Esophagus muscularis mucosa (tissue), 4 donors: ENCODE results near the gene CTSO. TPM values are rescaled to one million over a fixed set of nuclear protein-coding genes. Genes with fewer than 3 reads are reported as not detected.
"Not testable (repeated sequence)": the region's sequence is repeated elsewhere in the genome, so short reads cannot be mapped to it uniquely, and the experiment has no call there.

Experiments used
- DNase-seq: peaks from one replicate; pipeline ENCODE4 v3.0.0-alpha.2; 2017; ENCODE audit errors: extremely low spot score
- H3K27ac ChIP-seq, 4 donors: fragments of 200-600 bp; sonication (generic); replicated peaks in 1 of 4; 1 replicate in 3 of 4; 2 replicates in 1 of 4; pipeline ENCODE4 v1.5.1; 2016 to 2019; ENCODE audit warnings: mild to moderate bottlenecking in 1 of 4
- H3K27me3 ChIP-seq, 4 donors: fragments of 200-600 bp; sonication (generic); one replicate each; pipeline versions ENCODE4 v1.5.1 to v1.6.0; 2016 to 2019
- H3K36me3 ChIP-seq, 4 donors: fragments of 200-600 bp; sonication (generic); one replicate each; pipeline ENCODE4 v1.5.1; 2016 to 2019
- H3K4me1 ChIP-seq, 4 donors: fragments of 200-600 bp; sonication (generic); one replicate each; pipeline ENCODE4 v1.5.1; 2016 to 2019
- H3K4me3 ChIP-seq, 4 donors: fragments of 200-600 bp; sonication (generic); 1 replicate in 2 of 4; 2 replicates in 2 of 4; pipeline ENCODE4 v1.5.1; 2016 to 2019; ENCODE audit warnings: mild to moderate bottlenecking in 4 of 4, moderate library complexity in 1 of 4
- H3K9me3 ChIP-seq, 4 donors: fragments of 200-600 bp; sonication (generic); 1 replicate in 3 of 4; 2 replicates in 1 of 4; pipeline ENCODE4 v1.5.1; 2016 to 2019
- EP300 ChIP-seq: sonication (generic); formaldehyde crosslinking; IDR thresholded peaks from one replicate; pipeline ENCODE4 v1.6.1; 2017; ENCODE audit warnings: antibody characterized with exemption
- POLR2A ChIP-seq: fragments of 450-650 bp; IDR thresholded peaks from one replicate; pipeline ENCODE4 v1.6.1; 2017; ENCODE audit warnings: antibody characterized with exemption, moderate library complexity, mild to moderate bottlenecking, low read depth
- POLR2AphosphoS5 ChIP-seq, 2 donors: sonication (generic); formaldehyde crosslinking; IDR thresholded peaks; one replicate each; pipeline ENCODE4 v1.6.1; 2017; ENCODE audit warnings: antibody characterized with exemption in 2 of 2
- WGBS: methylation state at CpG from one replicate; pipeline ENCODE4 v1.1.5; 2018; 5-methylcytosine and 5-hydroxymethylcytosine counted together
- intact Hi-C: fragments of 100-400 bp; cut with DNase I; formaldehyde crosslinking; loops from one replicate; pipeline ENCODE4 v1.15.1; 2023
- total RNA-seq, 4 donors: library from RNA; depleted of rRNA; stranded (reverse); fragments of >200 nt; gene quantifications; one replicate each; pipeline versions ENCODE4 v1.1.0 to v1.2.1, GENCODE V29; 2016
- TF ChIP-seq, protein P1 (sequence below), 3 experiments: fragments of 200-600 bp in 2 of 3; fragments of 450-650 bp in 1 of 3; sonication (generic) in 2 of 3; IDR thresholded peaks; one replicate each; pipeline ENCODE4 v1.5.1; 2017 to 2019; ENCODE audit warnings: antibody characterized with exemption in 3 of 3, mild to moderate bottlenecking in 2 of 3, moderate library complexity in 1 of 3

The CTSO gene
- total RNA-seq, 4 donors from 2014 or later: 18.8 to 22.8 (median 21.3) TPM

DNA sequence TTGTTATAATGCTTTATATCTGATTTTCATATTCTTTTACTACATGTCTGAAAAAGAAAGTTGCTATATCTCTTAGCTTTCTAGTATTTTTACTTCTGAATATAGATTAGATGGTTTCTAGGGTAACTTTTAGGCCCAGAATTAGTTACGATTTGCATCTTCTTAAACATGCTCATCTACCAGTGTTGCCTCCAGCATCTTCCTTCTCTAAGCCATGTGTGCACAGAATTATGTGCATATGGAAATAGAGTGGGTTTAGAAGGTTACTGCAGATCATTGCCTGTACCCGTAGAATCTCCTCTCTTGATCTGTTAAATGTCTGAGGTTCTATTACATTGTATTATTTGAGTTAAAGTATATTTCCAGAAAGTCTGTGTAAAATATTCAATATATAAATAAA lies 52.7 kb downstream of the CTSO start:
- WGBS: 90% methylated on average over 2 of the region's 2 CpGs
- Histone ChIP-seq H3K4me1 (peaks cover 0 to 4% (median 0%) of the 10 kb centered on the region in 4 donors), H3K4me3 (no peak overlapping the region), H3K27ac (no peak overlapping the region), H3K9me3 (no peaks in the 10 kb centered on the region), H3K27me3 (no peaks in the 10 kb centered on the region), H3K36me3 (no peaks in the 10 kb centered on the region)
- no peak for DNase-seq
- no peak for TF ChIP-seq POLR2A
- no peak for TF ChIP-seq EP300
- no peak for TF ChIP-seq POLR2AphosphoS5 (IDR thresholded peaks at IDR 0.05)
- TF ChIP-seq, protein P1, sequence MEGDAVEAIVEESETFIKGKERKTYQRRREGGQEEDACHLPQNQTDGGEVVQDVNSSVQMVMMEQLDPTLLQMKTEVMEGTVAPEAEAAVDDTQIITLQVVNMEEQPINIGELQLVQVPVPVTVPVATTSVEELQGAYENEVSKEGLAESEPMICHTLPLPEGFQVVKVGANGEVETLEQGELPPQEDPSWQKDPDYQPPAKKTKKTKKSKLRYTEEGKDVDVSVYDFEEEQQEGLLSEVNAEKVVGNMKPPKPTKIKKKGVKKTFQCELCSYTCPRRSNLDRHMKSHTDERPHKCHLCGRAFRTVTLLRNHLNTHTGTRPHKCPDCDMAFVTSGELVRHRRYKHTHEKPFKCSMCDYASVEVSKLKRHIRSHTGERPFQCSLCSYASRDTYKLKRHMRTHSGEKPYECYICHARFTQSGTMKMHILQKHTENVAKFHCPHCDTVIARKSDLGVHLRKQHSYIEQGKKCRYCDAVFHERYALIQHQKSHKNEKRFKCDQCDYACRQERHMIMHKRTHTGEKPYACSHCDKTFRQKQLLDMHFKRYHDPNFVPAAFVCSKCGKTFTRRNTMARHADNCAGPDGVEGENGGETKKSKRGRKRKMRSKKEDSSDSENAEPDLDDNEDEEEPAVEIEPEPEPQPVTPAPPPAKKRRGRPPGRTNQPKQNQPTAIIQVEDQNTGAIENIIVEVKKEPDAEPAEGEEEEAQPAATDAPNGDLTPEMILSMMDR (IDR thresholded peaks at IDR 0.05): no peak
- intact Hi-C loops: no loop called here

DNA sequence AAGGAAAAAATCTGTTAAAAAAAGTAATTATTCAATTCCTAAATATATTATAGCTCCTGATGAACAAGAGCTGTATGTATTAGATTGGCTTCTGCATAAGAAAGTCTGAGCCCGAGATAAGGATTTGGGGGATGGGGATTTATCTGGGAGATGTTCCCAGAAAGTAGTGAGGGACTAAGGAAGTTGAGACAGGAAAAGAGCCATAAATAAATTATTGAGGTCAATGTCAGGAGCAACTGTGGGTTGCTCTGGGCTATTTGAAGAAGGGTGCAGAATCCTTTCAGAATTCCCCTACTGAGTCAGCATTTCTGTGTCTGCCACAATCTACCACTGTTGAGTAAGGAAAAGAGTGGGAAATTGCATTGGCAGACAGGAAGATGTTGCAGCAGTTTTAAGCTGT lies 53.3 kb downstream of the CTSO start:
- intact Hi-C loops: no loop called here
- no peak overlapping the region for H3K4me3 ChIP-seq
- WGBS: 43% methylated on average over 1 of the region's 1 CpG
- no peaks in the 10 kb centered on the region for H3K9me3 ChIP-seq
- no peak overlapping the region for H3K27ac ChIP-seq
- peaks cover 0 to 4% (median 0%) of the 10 kb centered on the region in 4 donors for H3K4me1 ChIP-seq
- TF ChIP-seq POLR2A: no peak
- TF ChIP-seq, protein P1 (IDR thresholded peaks at IDR 0.05): no peak
- TF ChIP-seq POLR2AphosphoS5 (IDR thresholded peaks at IDR 0.05): no peak
- no peak for TF ChIP-seq EP300
- no peak for DNase-seq
- no peaks in the 10 kb centered on the region for H3K27me3 ChIP-seq
- H3K36me3 ChIP-seq: no peaks in the 10 kb centered on the region

DNA sequence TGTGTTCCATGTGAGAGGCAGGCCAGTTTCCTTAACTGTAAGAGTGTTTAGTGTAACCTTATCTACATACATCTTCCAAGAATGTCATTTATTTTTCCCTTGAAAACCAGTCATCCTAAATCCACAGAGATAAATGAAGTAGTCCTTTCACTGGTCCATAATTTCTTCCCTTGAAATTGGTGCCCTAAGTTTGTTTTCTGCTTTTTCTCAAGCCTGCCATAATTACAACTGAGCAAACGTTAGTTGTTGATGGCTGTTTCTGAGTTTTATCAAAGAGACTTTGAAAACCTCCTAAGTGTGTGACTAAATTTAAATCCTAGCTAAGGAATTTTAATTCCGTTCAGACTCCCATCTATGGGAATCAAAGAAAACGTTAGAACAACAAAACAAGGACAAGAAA lies 53.8 kb downstream of the CTSO start:
- no peaks in the 10 kb centered on the region for H3K27me3 ChIP-seq
- no peak for DNase-seq
- TF ChIP-seq POLR2A (no peak), EP300 (no peak), POLR2AphosphoS5 (IDR thresholded peaks at IDR 0.05) (no peak)
- TF ChIP-seq, protein P1 (IDR thresholded peaks at IDR 0.05): no peak
- intact Hi-C loops: no loop called here
- no peaks in the 10 kb centered on the region for H3K9me3 ChIP-seq
- H3K27ac ChIP-seq: no peak overlapping the region
- no peak overlapping the region for H3K4me3 ChIP-seq
- no peaks in the 10 kb centered on the region for H3K36me3 ChIP-seq
- 13% methylated on average over 3 of the region's 3 CpGs for WGBS
- H3K4me1 ChIP-seq: peaks cover 0 to 4% (median 0%) of the 10 kb centered on the region in 4 donors

DNA sequence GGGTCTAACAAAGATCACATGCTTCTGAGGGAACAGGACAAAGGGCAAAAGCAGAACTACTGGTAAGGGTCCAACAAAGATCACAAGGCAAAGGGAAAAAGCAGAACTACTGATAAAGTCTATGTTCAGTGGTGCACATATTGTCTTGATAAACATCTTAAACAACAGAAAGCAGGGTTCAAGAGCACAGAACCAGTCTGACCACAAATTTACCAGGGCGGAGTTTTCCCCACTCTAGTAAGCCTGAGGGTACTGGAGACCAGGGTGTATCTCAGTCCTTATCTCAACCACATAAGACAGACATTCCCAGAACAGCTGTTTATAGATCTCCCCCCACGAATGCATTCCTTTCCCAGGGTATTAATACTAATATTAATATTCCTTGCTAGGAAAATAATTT lies 55.3 kb downstream of the CTSO start:
- H3K27ac ChIP-seq, H3K27me3 ChIP-seq, H3K9me3 ChIP-seq, H3K4me3 ChIP-seq, DNase-seq, intact Hi-C loops, H3K36me3 ChIP-seq, H3K4me1 ChIP-seq: not testable (repeated sequence)
- WGBS: 85% methylated on average over 2 of the region's 2 CpGs

DNA sequence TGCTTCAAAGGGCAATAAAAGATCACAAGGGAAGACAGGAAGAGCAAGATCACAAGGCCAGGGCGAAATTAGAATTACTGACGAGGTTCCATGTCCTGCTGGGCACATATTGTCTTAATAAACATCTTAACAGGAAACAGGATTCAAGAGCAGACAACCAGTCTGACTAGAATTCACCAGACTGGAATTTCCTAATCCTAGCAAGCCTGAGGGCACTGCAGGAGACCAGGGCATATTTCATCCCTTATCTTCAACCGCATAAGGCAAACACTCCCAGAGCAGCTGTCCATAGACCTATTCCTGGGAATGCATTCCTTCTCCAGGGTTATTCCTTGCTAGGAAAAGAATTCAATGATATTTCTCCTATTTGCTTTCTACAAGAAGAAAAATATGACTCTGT lies 62.6 kb downstream of the CTSO start:
- Histone ChIP-seq H3K36me3 (no peaks in the 10 kb centered on the region), H3K27me3 (no peaks in the 10 kb centered on the region), H3K4me3 (no peak overlapping the region), H3K9me3 (no peaks in the 10 kb centered on the region), H3K4me1 (peaks cover 0 to 13% (median 0%) of the 10 kb centered on the region in 4 donors), H3K27ac (no peak overlapping the region)
- no peak for DNase-seq
- intact Hi-C loops: no loop called here
- 82% methylated on average over 3 of the region's 3 CpGs for WGBS
- TF ChIP-seq POLR2AphosphoS5 (IDR thresholded peaks at IDR 0.05) (no peak), POLR2A (no peak), EP300 (no peak)
- TF ChIP-seq, protein P1 (IDR thresholded peaks at IDR 0.05): no peak
